ENCODE measurements around the gene SETD7. TPM values are rescaled to one million over a fixed set of nuclear protein-coding genes. Genes with fewer than 3 reads are reported as not detected.

Gene SETD7
- total RNA-seq, 1 experiment from 2014 or later, result 41.6 TPM

DNA sequence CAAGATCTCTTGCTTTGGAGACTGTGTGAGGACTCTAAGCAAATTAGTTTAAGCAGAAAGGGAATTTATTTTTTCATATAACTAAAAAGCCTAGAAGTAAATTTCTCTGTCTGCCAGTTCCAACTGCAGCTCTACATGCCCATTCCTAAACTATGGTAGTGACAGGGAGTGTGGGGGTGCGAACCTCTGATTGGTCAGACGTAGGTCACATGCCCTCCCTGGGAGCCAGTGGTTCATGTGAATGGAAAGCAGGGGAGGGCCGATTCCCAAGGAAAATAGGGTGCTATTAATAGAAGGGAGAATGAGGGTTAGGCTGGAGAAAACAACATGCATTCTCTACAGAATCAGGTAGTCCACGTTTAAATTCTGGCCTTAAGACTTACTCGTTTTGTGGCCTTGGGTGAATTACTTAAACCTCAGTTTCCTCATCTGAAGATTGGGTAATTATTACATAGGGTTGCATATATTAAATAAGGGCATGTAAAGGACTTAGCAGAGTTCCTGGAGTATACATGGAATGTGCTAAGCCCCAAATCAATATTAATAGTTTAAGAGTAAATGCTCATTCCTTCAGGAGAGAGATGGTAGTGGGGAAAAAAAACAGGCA lies 94.9 kb downstream of the SETD7 start (continued):
- TF ChIP-seq, protein P1, sequence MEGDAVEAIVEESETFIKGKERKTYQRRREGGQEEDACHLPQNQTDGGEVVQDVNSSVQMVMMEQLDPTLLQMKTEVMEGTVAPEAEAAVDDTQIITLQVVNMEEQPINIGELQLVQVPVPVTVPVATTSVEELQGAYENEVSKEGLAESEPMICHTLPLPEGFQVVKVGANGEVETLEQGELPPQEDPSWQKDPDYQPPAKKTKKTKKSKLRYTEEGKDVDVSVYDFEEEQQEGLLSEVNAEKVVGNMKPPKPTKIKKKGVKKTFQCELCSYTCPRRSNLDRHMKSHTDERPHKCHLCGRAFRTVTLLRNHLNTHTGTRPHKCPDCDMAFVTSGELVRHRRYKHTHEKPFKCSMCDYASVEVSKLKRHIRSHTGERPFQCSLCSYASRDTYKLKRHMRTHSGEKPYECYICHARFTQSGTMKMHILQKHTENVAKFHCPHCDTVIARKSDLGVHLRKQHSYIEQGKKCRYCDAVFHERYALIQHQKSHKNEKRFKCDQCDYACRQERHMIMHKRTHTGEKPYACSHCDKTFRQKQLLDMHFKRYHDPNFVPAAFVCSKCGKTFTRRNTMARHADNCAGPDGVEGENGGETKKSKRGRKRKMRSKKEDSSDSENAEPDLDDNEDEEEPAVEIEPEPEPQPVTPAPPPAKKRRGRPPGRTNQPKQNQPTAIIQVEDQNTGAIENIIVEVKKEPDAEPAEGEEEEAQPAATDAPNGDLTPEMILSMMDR (IDR thresholded peaks at IDR 0.05 in 2 of 3, conservative IDR thresholded peaks at IDR 0.05 in 1 of 3; ENCODE audit: borderline replicate concordance in 1 of 3, insufficient read depth in 1 of 3, low read depth in 2 of 3, low read length in 2 of 3), result no peak
- TF ChIP-seq, protein P2, sequence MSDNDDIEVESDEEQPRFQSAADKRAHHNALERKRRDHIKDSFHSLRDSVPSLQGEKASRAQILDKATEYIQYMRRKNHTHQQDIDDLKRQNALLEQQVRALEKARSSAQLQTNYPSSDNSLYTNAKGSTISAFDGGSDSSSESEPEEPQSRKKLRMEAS (IDR thresholded peaks at IDR 0.05), result no peak

GRCh38 chr4:139460565-139460964 lies 95.5 kb downstream of the SETD7 start:
- ChIA-PET CTCF (no interaction called here), RAD21 (ENCODE audit: low non-redundant PET in 1 of 2, low total read pairs in 2 of 2, uncharacterized antibody in 2 of 2, unreplicated experiment in 2 of 2) (no interaction called here)
- BruUV-seq (replicated peaks), result no TSS peak
- TF ChIP-seq ELF1 (IDR thresholded peaks at IDR 0.05; ENCODE audit: borderline replicate concordance, low read depth) (no peak), YY1 (IDR thresholded peaks at IDR 0.05; ENCODE audit: extremely low read depth, insufficient replicate concordance, low read depth, low read length) (no peak), TCF7L2 (IDR thresholded peaks at IDR 0.05; ENCODE audit: borderline replicate concordance, extremely low read depth, insufficient read depth, insufficient read length) (no peak), REST (IDR thresholded peaks at IDR 0.05; ENCODE audit: low read depth) (no peak), EZH2 (IDR thresholded peaks at IDR 0.05) (no peak), ZNF274 (IDR thresholded peaks at IDR 0.05; ENCODE audit: low read depth, low read length) (no peak), POLR2AphosphoS5 (IDR thresholded peaks at IDR 0.05; ENCODE audit: low read depth, low read length) (no peak), CEBPB (IDR thresholded peaks at IDR 0.05; ENCODE audit: low read depth) (no peak), SIN3A (IDR thresholded peaks at IDR 0.05; ENCODE audit: low read depth) (no peak), SP1 (IDR thresholded peaks at IDR 0.05; ENCODE audit: low read depth) (no peak), SRF (IDR thresholded peaks at IDR 0.05; ENCODE audit: low read depth) (no peak), JUND (IDR thresholded peaks at IDR 0.05) (no peak), ZFX (IDR thresholded peaks at IDR 0.05) (no peak), FOSL1 (IDR thresholded peaks at IDR 0.05; ENCODE audit: low read depth) (no peak)
- TF ChIP-seq, protein P1 (IDR thresholded peaks at IDR 0.05 in 2 of 3, conservative IDR thresholded peaks at IDR 0.05 in 1 of 3; ENCODE audit: borderline replicate concordance in 1 of 3, insufficient read depth in 1 of 3, low read depth in 2 of 3, low read length in 2 of 3), result no peak
- TF ChIP-seq, protein P2 (IDR thresholded peaks at IDR 0.05), result no peak
- TF ChIP-seq, protein P3, sequence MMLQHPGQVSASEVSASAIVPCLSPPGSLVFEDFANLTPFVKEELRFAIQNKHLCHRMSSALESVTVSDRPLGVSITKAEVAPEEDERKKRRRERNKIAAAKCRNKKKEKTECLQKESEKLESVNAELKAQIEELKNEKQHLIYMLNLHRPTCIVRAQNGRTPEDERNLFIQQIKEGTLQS (IDR thresholded peaks at IDR 0.05), result no peak

More at GRCh38 chr4:139460565-139460964, 95.5 kb downstream of the SETD7 start:
- Histone ChIP-seq H2AFZ (ENCODE audit: low read depth, low read length, poor library complexity, severe bottlenecking) (no peak overlapping the region), H3K9me3 (ENCODE audit: control insufficient read depth in 1 of 2, insufficient read depth in 1 of 2, low read depth in 1 of 2, low read length in 2 of 2) (no peaks in the 10 kb centered on the region), H3K4me3 (replicated peaks in 1 of 2; ENCODE audit: low read depth in 1 of 2, low read length in 2 of 2) (no peak overlapping the region), H3K4me1 (ENCODE audit: control insufficient read depth in 1 of 2, insufficient read depth in 2 of 2, low read length in 2 of 2) (peaks cover 8 to 13% of the 10 kb centered on the region in 2 experiments), H3K27ac (ENCODE audit: low read depth, low read length) (no peak overlapping the region), H4K20me1 (ENCODE audit: insufficient read depth) (no peaks in the 10 kb centered on the region), H3K9me2 (ENCODE audit: insufficient read depth) (no peaks in the 10 kb centered on the region), H3K27me3 (ENCODE audit: insufficient read depth, low read length) (no peaks in the 10 kb centered on the region), H3K9ac (ENCODE audit: low read length) (no peak overlapping the region), H3K79me2 (ENCODE audit: insufficient read depth, low read length) (peaks cover 70% of the 10 kb centered on the region), H3K4me2 (ENCODE audit: low read length) (no peak overlapping the region), H3K36me3 (ENCODE audit: control insufficient read depth in 1 of 2, insufficient read depth in 2 of 2, low read length in 2 of 2) (no peaks in the 10 kb centered on the region)
- no peak for DNase-seq (ENCODE audit: low read depth, low spot score)
- intact Hi-C loops (cut with micrococcal nuclease), result no loop called here
- POLR2A ChIA-PET, result no interaction called here
- no peak for ATAC-seq

All from HCT116 (cell line).